GM12874 (cell line): ENCODE results near the gene FAM3C.

Experiments used
- CTCF ChIP-seq: IDR thresholded peaks from 2 replicates; pipeline ENCODE4 v1.5.1; 2011; ENCODE audit warnings: low read depth, mild to moderate bottlenecking, control low read depth, low read length, moderate library complexity; ENCODE audit not compliant: insufficient read depth

The FAM3C gene

GRCh38 chr7:121300685-121301420, 95.3 kb downstream of the FAM3C start:
- TF ChIP-seq CTCF, result no peak
